NCI-H524 treated with DMSO at 0.1 percent for 48 hours (cell line): ENCODE measurements around the gene MPZL2.
"Not testable (repeated sequence)": the region's sequence is repeated elsewhere in the genome, so short reads cannot be mapped to it uniquely, and the experiment has no call there.

Source experiments
- DNase-seq: peaks from one replicate; lab custom pipeline; 2025; lab: John Stamatoyannopoulos, UW

The MPZL2 gene

DNA sequence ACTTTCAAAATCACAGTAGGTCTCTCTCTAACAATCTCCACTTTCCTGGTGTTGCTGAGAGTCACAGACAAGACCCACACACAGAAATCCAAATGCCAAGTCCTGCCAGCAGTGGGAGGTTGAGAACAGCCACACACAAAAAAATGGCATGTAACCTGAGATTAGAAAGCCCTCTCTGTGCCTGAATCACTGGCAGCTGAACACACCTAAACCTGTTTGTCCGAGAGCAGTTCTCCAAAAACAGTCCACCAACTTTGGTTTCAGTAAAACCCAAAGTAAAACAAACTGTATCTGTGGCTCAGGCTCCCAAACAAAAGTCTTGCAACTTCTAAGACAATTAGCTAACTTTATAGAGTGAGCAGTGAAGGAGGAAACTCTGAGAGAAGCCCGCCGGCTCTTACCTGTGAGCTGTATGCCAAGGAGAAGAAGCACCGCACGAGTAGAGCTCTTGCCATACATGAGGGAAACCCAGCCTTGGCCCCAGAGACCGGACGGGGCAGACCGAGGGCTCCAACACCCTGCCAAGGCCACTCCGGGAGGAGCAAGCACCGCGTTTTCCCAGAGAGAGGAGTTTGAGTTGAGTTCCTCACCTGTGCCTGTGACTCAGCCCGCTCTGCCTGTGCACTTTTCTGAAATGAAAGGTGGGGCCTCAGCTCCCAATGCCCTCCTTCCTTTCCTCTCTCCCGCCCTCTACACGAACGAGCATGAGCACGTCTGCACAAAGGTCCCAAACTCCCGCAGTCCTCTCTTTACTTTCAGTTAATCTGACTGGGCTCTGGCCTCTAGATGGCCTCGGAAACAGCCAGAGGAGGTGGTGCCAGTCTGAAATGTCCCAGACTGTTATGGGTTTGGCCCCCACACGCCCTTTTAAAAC is at the start of gene MPZL2:
Gene MPZL2 (minus strand): TSS at position 603 of the 874 bp plus-strand sequence. CDS start 144 bp downstream, at position 459.
- no peak for DNase-seq

DNA sequence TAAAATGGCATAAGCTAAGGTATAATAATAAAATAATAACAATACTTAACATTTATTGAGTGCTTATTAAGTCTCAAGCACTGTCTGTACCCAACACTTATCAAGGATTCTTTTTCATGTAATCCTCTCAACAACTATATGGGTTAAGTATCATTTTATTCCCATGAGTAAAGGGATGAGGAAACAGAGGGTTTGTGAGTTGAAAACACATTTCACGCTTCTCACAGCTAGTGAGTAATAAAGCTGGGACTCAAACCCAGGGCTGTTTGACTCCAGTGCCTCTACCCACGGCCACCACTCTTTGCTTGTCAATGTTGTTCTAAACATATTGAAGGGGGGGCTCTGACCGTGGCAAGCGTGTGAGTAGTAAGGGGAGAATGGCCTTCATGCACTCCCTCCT is 49.1 kb upstream of the MPZL2 start:
- DNase-seq, result peak; percentile 71

DNA sequence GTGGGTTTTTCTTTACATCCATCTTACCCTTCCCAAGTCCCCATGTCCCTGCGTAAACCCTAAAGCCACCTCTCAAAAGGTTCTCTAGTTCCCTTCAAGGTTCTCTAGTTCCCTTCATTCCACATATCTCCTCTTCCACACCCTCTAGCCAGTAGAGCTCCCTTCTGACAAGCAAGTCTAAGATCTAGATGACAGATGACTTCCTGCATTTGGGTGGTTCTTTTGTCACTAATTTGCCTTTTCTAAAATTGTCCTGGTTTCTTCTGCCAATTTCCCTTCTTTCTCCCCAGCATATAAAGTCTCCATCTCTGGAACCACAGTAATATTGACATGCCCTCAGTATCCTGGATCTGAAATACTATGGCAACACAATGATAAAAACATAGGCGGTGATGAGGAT is 48.2 kb upstream of the MPZL2 start:
- DNase-seq, result no peak

DNA sequence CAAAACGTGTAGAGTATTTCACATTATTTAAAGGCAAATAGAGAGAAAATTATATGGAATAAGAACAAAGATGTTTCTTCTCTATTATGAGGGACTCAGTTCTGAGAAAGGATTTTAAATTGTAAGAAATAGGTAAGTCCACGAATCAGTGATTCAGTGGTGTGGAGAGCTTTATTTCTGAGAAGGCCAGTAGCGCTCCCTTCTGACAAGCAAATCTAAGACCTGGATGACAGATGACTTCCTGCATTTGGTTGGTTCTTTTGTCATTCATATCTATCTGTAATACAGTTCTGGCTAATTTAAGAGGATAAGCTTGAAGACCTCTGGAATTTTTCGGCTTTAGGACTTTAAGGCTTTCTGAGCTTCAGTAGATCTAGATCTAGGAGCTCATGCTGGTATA is 47.4 kb upstream of the MPZL2 start:
- no peak for DNase-seq

DNA sequence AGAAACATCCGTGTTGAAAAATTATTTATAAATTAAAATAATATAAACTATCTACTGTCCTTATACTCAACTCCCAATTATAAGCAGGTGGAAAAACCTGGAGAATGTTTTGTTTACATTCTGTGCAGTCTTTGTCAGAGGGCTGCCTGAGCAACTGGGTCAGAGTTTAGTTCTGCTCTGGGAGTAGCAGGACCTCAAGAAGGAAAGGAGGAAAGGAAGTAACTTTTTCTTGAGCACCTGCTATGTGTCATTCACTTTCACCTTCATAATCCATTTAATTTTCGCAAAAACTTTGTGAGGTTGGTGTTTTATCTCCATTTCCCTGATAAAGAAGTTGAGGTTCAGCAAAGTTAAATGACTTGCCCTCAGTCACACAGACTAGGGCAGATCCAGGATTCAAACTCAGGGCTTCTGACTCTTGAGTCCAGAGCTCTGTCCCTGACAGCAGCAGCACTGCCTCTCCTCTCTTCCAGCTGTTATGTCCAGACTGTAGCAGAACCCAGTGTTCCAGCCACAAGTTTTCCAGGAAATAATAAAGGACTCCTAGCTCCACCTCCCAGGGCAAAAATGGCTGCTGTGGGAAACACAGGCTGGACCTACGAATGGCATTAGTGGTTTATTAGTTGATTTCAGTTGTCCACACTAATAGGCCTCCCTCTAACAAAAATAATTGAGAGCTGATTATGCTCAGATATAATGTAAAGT is 46.8 kb upstream of the MPZL2 start:
- no peak for DNase-seq

DNA sequence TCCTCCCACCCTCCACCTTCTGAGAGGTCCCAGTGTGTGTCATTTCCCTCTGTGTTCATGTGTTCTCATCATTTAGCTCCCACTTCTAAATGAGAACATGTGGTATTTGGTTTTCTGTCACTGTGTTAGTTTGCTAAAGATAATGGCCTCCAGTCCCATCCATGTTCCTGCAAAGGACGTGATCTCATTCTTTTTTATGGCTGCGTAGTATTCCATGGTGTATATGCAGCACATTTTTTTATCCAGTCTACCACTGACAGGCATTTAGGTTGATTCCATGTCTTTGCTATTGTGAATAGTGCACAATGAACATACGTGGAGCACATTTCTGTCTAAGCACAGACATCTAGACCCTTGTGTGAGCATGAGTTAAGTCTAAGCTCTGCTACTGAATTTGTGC is 46.2 kb upstream of the MPZL2 start:
- DNase-seq, result no peak

DNA sequence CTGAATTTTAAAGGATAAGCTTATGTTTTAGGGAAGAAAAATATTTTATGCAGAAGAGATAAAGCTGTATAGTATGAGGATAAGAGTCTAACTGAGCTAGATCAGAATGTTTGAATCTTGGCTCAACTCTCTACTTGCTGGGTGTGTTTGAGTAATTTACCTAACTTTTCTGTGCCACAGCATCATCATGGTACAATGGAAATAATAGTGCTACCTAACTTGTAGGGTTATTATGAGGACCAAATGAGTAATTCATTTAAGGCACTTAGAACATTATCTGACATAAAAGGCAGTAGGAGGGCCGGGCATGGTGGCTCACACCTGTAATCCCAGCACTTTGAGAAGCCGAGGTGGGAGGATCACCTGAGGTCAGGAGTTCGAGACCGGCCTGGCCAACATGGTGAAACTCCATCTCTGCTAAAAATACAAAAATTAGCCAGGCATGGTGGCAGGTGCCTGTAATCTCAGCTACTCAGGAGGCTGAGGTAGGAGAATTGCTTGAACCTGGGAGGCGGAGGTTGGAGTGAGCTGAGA is 45.0 kb upstream of the MPZL2 start:
- DNase-seq, result not testable (repeated sequence)

DNA sequence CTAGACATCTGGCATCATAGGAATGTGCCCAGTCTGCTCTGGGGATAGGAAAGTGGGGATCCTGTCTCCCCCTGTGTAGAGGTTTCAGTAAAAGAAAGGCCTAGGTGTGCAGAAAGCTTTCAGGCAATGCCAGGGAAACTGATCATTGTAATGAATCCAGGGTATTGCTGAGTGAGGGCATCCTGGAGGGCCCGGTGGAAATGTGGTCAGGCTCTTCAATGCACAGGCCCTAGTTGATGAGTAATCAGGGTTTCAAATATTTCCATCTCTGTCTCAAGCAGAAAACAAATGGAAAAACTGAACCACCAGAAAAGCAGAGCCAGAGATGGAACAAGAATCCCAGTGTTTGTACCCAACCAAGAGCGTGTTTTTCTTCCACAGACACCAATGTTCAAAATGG is 42.5 kb upstream of the MPZL2 start:
- no peak for DNase-seq

DNA sequence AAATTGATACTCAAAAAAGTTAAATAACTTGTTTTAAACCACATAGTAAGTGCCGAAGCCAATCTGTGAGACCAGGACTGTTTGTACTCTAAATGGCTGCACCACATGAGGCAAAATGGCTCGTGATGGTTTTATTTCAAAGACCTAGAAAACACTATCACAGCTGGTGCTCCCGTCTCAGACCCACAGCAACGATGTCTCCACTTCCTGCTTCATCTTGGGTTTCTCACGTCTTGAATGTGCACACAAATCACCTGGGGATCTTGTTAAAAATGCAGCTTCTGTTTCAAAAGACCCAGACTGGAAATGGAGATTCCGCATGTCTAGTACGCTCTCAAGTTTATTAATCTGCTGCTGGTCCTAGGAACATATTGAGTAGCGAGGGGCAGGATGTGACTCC is 41.6 kb upstream of the MPZL2 start:
- DNase-seq, result no peak

DNA sequence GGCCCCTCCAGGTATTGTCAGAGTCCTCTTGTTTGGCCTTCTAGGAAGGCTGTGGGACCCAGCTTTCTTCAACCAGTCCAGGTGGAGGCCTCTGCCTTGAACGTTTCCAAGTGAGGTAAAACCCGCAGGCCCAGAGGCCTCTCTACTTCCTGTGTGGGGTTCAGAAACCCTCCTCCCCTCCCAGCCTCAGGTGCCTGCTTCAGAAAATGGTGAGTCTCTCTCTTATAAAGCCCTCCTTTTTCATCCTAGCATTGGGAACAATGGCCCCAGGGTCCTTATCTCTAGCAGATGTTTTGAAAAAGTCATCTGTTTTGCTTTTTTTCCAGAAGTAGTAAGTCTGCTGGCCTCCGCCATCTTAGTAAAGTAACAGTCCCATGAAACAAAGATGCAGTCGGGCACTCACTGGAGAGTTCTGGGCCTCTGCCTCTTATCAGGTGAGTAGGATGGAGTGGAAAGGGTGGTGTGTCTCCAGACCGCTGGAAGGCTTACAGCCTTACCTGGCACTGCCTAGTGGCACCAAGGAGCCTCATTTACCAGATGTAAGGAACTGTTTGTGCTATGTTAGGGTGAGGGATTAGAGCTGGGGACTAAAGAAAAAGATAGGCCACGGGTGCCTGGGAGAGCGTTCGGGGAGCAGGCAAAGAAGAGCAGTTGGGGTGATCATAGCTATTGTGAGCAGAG is 40.6 kb upstream of the MPZL2 start, which contains the start of gene CD3E:
Gene CD3E (plus strand): TSS at position 163 of the 681 bp plus-strand sequence. CDS start 223 bp downstream, at position 386.
- no peak for DNase-seq

DNA sequence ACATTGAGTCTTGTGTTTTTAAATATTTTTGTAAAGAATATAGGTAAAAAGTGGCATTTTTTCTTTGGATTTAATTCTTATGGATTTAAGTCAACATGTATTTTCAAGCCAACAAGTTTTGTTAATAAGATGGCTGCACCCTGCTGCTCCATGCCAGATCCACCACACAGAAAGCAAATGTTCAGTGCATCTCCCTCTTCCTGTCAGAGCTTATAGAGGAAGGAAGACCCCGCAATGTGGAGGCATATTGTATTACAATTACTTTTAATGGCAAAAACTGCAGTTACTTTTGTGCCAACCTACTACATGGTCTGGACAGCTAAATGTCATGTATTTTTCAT is 40.1 kb upstream of the MPZL2 start:
- no peak for DNase-seq

DNA sequence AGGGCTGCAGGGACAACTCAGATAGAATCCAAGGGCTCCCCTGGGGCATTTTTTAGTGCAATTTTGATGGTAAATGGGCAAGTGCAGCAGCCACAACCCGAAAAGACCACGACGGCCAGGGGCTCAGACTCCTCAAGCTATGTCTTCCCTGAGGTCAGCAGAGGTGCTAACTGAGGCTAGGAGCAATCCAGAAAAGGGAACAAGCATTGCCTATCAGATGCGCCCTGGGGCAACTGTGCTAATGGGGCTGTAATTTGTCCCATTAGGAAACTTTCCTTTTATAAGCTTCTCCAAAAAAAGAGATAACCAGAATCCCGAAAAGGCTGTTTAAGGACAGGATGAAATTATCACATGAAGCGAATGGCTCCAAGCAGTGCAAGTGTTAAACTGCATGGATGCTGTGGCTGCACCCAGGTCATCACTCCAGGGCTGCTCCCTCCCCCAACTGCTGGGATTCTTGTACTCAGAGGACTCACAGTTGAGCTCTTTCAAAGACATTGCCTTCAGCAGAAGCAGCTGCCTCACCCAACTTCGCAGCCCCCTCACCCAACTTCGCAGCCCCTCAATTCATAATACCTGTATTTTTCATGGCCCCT is 37.6 kb upstream of the MPZL2 start:
- no peak for DNase-seq

DNA sequence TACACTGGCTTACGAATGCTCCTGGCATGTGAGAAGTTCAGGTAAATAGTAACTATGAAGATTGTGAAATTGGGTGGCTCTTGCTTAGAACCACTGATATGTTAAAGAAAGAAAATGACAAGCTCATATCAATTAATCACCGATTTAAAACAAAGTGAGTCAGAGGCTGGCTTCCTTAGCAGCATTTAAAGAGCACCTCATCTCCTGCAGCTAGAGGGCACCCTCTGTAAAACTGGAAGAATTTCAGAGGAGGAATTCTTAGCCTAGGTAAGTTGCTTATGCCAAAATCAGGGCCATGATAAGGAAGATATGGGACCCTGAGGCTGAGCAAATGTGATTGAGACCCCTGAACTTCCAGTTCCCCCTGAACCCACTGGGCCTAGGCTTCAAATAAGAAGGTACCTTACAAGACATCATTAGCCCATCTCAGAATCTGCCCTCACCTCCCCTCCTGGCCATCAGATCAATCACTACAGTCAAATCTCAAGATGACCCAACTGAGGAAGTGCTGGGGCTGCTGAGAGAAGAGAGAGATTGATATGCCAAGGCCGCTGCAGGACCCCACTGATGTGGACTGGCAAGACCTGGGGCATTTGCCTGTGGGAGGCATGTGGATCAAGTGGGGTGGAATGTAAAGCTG is 31.8 kb upstream of the MPZL2 start:
- no peak for DNase-seq

DNA sequence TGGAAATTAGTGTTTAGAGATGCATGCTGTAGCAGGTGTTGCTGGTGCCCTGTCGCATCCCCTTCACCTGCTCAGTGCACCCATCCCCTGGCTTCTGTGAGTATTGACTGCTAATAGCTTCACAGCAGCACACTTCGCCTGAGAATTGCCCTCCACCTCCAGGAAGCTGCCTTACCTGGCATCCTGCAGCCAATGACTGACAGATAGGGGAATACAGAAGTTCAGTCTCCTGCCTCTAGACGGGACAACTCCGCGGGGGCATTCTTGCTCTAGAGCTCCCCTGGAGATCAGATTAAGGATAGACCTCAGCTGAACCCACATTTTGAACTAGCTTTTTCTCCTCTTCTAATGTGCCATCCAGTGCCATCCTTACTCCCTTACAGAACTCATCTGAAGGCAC is 31.1 kb upstream of the MPZL2 start:
- no peak for DNase-seq

DNA sequence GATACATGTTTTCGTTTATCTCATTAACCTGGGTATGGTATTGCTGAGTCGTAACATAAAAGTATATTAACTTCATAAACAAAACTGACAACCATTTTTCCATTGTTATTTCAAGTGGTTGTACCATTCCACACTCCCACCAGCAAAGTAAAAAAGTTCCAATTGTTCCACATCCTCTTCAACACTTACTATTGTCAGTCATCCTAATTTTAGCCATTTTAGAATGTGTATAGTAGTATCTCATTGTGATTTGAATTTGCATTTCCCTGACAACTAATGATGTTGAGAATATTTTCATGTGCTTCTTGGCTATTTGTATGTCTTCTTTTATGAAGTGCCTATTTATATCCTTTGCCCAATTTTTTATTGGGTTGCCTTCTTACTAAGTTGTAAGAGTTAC is 30.0 kb upstream of the MPZL2 start:
- no peak for DNase-seq

DNA sequence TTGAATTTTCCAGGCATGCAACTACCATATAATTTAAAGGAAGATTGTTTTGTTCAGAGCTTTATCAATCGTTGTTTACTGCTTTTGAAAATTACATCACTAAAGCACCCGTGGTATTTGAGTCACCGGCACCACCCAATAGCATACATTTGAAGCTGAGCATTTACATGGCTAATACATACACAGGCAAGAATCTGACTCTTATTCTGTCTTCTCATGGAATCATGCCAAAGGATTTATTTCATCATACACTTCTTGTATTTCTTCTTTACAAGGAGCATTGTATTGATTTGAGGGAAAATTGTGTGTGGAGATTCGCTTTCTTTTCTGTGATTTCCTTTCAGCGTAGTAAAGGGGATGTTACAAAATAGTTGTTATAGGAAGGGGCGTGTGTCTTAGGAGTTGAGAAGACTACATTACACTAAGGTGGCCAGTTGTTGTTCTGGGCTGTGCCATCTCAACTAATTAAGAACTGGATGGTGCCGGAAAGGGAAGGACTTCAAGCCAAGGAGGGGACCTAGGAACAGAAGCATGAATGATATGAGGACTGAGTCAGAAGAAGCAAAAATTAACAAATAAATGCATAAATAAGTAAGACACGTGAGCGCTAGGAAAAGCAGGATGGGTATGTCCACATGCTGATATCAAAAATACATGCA is 27.5 kb upstream of the MPZL2 start:
- DNase-seq, result no peak

DNA sequence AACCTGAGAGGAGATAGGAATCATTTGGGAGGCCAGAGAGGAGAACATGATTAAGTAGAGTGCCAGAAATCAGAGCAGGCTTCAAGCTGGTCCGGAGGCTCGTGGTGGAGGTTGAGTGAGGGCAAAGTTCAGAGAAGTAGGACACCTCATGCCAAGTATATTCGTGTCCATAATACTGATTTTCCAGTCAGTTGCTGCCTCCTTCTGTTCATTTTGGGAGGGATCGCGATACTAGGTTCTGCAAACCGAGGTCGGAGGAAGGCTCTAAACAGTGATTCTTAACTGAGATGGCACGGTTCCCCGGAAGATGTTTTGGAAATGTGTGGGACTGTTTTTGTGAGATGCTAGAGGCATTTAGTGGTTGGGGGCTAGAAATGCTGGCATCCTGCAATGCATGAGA is 26.8 kb upstream of the MPZL2 start:
- no peak for DNase-seq

DNA sequence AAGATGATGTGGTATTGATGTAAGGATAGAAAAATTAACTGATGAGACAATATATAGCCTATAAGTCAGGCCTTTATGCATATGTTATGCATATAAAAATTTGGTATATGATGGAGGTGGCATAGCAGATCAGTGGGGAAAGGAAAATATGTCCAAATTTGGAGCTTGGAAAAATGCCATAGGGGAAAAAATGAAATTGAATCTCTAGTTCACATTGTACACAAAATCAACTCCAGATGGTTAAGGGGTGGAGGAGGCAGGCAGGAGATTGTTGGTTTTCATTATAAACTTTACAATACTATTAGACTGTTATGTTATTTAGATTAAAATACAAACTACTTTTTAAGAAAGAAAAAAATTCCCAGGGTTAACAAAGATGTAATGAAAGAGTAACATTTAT is 25.3 kb upstream of the MPZL2 start:
- DNase-seq, result no peak

DNA sequence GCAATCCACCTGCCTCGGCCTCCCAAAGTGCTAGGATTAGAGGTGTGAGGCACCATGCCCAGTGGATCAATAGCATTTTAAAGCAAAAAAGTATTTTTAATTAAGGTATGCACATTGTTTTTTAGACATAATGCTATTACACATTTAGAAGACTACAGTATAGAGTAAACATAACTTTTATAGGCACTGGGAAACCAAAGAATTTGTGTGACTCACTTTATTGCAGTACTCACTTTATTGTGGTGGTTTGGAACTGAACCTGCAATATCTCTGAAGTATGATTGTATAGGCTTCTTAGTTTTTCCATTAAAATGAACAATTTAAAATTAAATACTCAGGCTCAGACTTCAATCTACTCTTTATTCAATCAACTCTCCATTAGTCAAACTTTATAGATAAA is 22.9 kb upstream of the MPZL2 start:
- DNase-seq, result no peak

DNA sequence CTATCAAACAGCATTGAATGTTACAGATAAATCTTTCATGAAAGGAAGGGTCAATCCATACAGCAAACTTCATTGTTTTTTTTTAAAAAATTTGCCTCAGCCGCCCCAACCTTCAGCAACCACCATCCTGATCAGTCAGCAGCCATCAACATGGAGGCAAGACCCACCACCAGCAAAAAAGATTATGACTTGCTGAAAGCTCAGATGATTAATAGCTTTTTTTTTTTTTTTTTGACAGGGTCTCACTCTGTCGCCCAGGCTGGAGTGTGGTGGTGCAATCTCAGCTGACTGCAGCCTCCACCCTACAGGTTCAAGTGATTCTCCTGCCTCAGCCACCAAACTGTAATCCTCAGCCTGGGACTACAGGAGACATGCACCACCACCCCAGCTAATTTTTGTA is 22.4 kb upstream of the MPZL2 start:
- DNase-seq, result no peak

DNA sequence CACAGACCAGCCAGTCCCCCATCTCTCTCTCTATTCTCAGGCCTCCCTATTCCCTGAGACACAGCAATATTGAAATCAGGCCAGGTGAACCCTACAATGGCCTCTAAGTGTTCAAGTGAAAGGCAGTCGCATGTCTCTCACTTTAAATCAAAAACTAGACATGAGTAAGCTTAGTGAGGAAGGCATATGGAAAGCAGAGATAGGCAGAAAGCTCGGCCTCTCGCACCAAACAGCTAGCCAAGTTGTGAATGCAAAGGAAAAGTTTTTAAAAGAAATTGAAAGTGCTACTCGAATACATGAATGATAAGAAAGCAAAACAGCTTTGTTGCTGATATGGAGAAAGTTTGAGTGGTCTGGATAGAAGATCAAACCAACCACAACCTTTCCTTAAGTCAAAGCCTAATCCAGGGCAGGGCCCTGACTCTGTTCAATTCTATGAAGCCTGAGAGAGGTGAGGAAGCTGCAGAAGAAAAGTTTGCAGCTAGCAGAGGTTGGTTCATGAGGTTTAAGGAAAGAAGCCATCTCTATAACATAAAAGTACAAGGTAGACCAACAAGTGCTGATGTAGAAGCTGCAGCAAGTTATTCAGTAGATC is 19.8 kb upstream of the MPZL2 start:
- DNase-seq, result no peak
